Adipose tissue (tissue), 3 donors: ENCODE results near the gene TAOK3. TPM values are rescaled to one million over a fixed set of nuclear protein-coding genes. Genes with fewer than 3 reads are reported as not detected.

Experiments
- H3K27ac ChIP-seq: one replicate; pipeline ENCODE4 v1.5.1; 2013; ENCODE audit warnings: low read depth, low read length
- WGBS, 3 donors: extraction: QIAGEN DNeasy Blood & Tissue Kit; methylation state at CpG; one replicate each; pipeline ENCODE4 v1.1.7; 2013; 5-methylcytosine and 5-hydroxymethylcytosine counted together
- polyA plus RNA-seq, 3 donors: library from polyadenylated mRNA; stranded (reverse); fragments of 200-250 nt; gene quantifications; one replicate each; pipeline ENCODE4 v1.2.3, GENCODE V29; 2013
- donor health status: healthy with polysubstance abuse.
- donor health status: Bipolar disorder and iron deficiency.
- donor health status: healthy.

Gene TAOK3
- polyA plus RNA-seq, 3 donors = 7.9 to 16.4 (median 12.0) TPM

- WGBS, 3 donors = 80 to 93% (median 93%) methylated on average over 6 of the region's 6 CpGs
- no peak overlapping the region for H3K27ac ChIP-seq
These were observed 21.7 kb downstream of the TAOK3 start for GRCh38 chr12:118350908-118351559.

GRCh38 chr12:118347916-118348315 is 24.8 kb downstream of the TAOK3 start:
- WGBS, 3 donors = 78 to 87% (median 85%) methylated on average over 2 of the region's 2 CpGs
- H3K27ac ChIP-seq = no peak overlapping the region

- 63 to 88% (median 69%) methylated on average over 7 of the region's 7 CpGs for WGBS, 3 donors
- H3K27ac ChIP-seq = no peak overlapping the region
These were observed 25.8 kb downstream of the TAOK3 start for GRCh38 chr12:118346895-118347294.

GRCh38 chr12:118345355-118345754 is 27.4 kb downstream of the TAOK3 start:
- H3K27ac ChIP-seq = no peak overlapping the region
- WGBS, 3 donors = 28 to 42% (median 41%) methylated on average over 1 of the region's 1 CpG

- no peak overlapping the region for H3K27ac ChIP-seq
These were observed 27.9 kb downstream of the TAOK3 start for GRCh38 chr12:118344829-118345228.

GRCh38 chr12:118342090-118342489 is 30.6 kb downstream of the TAOK3 start:
- no peak overlapping the region for H3K27ac ChIP-seq

GRCh38 chr12:118337194-118337838 is 35.4 kb downstream of the TAOK3 start:
- H3K27ac ChIP-seq = no peak overlapping the region
- 29 to 82% (median 69%) methylated on average over 6 of the region's 6 CpGs for WGBS, 3 donors

More at GRCh38 chr12:118342090-118342489, 30.6 kb downstream of the TAOK3 start:
- WGBS, 3 donors = 40 to 54% (median 51%) methylated on average over 2 of the region's 2 CpGs

- WGBS, 3 donors = 38 to 91% (median 86%) methylated on average over 2 of the region's 2 CpGs
- no peak overlapping the region for H3K27ac ChIP-seq
These were observed 36.6 kb downstream of the TAOK3 start for GRCh38 chr12:118336123-118336522.

- 67 to 95% (median 79%) methylated on average over 4 of the region's 4 CpGs for WGBS, 3 donors
- no peak overlapping the region for H3K27ac ChIP-seq
These were observed 37.7 kb downstream of the TAOK3 start for GRCh38 chr12:118334939-118335567.

- 89 to 100% (median 97%) methylated on average over 3 of the region's 3 CpGs for WGBS, 3 donors
- H3K27ac ChIP-seq = no peak overlapping the region
These were observed 38.5 kb downstream of the TAOK3 start for GRCh38 chr12:118334241-118334640.

- 54 to 89% (median 58%) methylated on average over 4 of the region's 4 CpGs for WGBS, 3 donors
- H3K27ac ChIP-seq = no peak overlapping the region
These were observed 40.2 kb downstream of the TAOK3 start for GRCh38 chr12:118332511-118332910.

- H3K27ac ChIP-seq = no peak overlapping the region
These were observed 42.2 kb downstream of the TAOK3 start for GRCh38 chr12:118330421-118331018.

GRCh38 chr12:118328486-118329330 is 44.0 kb downstream of the TAOK3 start:
- no peak overlapping the region for H3K27ac ChIP-seq
- 61 to 80% (median 70%) methylated on average over 3 of the region's 3 CpGs for WGBS, 3 donors

More at GRCh38 chr12:118330421-118331018, 42.2 kb downstream of the TAOK3 start:
- 33 to 73% (median 41%) methylated on average over 3 of the region's 3 CpGs for WGBS, 3 donors

GRCh38 chr12:118327391-118327790 is 45.3 kb downstream of the TAOK3 start:
- no peak overlapping the region for H3K27ac ChIP-seq

- no peak overlapping the region for H3K27ac ChIP-seq
These were observed 45.7 kb downstream of the TAOK3 start for GRCh38 chr12:118326991-118327390.

GRCh38 chr12:118325081-118325480 is 47.6 kb downstream of the TAOK3 start:
- no peak overlapping the region for H3K27ac ChIP-seq
- WGBS, 3 donors = 59 to 98% (median 77%) methylated on average over 2 of the region's 2 CpGs

- no peak overlapping the region for H3K27ac ChIP-seq
- WGBS, 3 donors = 92 to 95% (median 94%) methylated on average over 3 of the region's 3 CpGs
These were observed 53.1 kb downstream of the TAOK3 start for GRCh38 chr12:118319627-118320026.

- no peak overlapping the region for H3K27ac ChIP-seq
- 88 to 98% (median 97%) methylated on average over 1 of the region's 1 CpG for WGBS, 3 donors
These were observed 54.0 kb downstream of the TAOK3 start for GRCh38 chr12:118318744-118319143.

- 38 to 98% (median 96%) methylated on average over 1 of the region's 1 CpG for WGBS, 3 donors
- no peak overlapping the region for H3K27ac ChIP-seq
These were observed 55.0 kb downstream of the TAOK3 start for GRCh38 chr12:118317729-118318128.
